Measurements from ENCODE around the gene CDK13.
A peak's percentile ranks its signal among the peaks of the same experiment; 100 is the strongest.
"Not testable (repeated sequence)": the region's sequence is repeated elsewhere in the genome, so short reads cannot be mapped to it uniquely, and the experiment has no call there.

Gene CDK13

GRCh38 chr7:39949971-39950472, at the start of gene CDK13:
Gene CDK13, plus strand, starts transcription at chr7:39950256. Its CDS starts 386 bp downstream, at chr7:39950642.
- Mint-ChIP-seq H3K4me3 (peak within 1 kb of the TSS; percentile 98), H3K27me3 (no peaks in the 10 kb centered on the region), H3K9me3 (ENCODE audit: low read depth) (no peaks in the 10 kb centered on the region), H3K27ac (peak within 1 kb of the TSS; percentile 99), H3K36me3 (no peaks in the 10 kb centered on the region), H3K4me1 (ENCODE audit: low read depth) (peaks cover 34% of the 10 kb centered on the region)

GRCh38 chr7:39904077-39904486, 46.0 kb upstream of the CDK13 start:
- H3K27ac Mint-ChIP-seq, result no peak overlapping the region
- H3K4me3 Mint-ChIP-seq, result no peak overlapping the region
- peaks cover 2% of the 10 kb centered on the region for H3K27me3 Mint-ChIP-seq
- no peaks in the 10 kb centered on the region for H3K4me1 Mint-ChIP-seq (ENCODE audit: low read depth)
- peaks cover 7% of the 10 kb centered on the region for H3K36me3 Mint-ChIP-seq
- H3K9me3 Mint-ChIP-seq (ENCODE audit: low read depth), result peaks cover 13% of the 10 kb centered on the region

- peaks cover 17% of the 10 kb centered on the region for H3K36me3 Mint-ChIP-seq
- no peaks in the 10 kb centered on the region for H3K27me3 Mint-ChIP-seq
- no peak overlapping the region for H3K27ac Mint-ChIP-seq
- H3K9me3 Mint-ChIP-seq (ENCODE audit: low read depth), result peaks cover 24% of the 10 kb centered on the region
- H3K4me3 Mint-ChIP-seq, result no peak overlapping the region
- H3K4me1 Mint-ChIP-seq (ENCODE audit: low read depth), result peaks cover 2% of the 10 kb centered on the region
These were observed 41.9 kb upstream of the CDK13 start for GRCh38 chr7:39908141-39908540.

- H3K36me3 Mint-ChIP-seq, result peaks cover 17% of the 10 kb centered on the region
- H3K9me3 Mint-ChIP-seq (ENCODE audit: low read depth), result peaks cover 24% of the 10 kb centered on the region
- no peak overlapping the region for H3K27ac Mint-ChIP-seq
- peaks cover 2% of the 10 kb centered on the region for H3K4me1 Mint-ChIP-seq (ENCODE audit: low read depth)
- H3K27me3 Mint-ChIP-seq, result no peaks in the 10 kb centered on the region
- H3K4me3 Mint-ChIP-seq, result no peak overlapping the region
These were observed 41.1 kb upstream of the CDK13 start for GRCh38 chr7:39908973-39909372.

DNA sequence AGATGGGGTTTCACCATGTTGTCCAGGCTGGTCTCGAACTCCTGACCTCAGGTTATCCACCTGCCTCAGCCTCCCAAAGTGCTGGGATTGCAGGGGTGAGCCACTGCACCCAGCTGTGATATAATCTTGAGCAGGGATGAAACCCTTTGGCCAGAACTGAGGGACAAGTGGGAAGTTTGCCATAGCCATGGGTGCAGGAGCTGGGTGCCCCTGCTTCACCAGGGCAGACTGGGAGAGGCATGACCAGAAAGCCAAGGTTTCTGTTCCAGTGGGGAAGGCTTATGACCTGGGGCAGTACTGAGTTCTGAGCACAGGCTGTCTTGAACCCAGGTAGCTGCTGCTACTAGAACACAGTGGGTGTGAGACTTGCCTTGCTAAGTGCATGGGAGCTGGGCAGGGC, 40.5 kb upstream of the CDK13 start:
- Mint-ChIP-seq H3K36me3 (peaks cover 17% of the 10 kb centered on the region), H3K27ac (no peak overlapping the region), H3K9me3 (ENCODE audit: low read depth) (peaks cover 24% of the 10 kb centered on the region), H3K4me3 (no peak overlapping the region), H3K4me1 (ENCODE audit: low read depth) (peaks cover 2% of the 10 kb centered on the region), H3K27me3 (no peaks in the 10 kb centered on the region)

DNA sequence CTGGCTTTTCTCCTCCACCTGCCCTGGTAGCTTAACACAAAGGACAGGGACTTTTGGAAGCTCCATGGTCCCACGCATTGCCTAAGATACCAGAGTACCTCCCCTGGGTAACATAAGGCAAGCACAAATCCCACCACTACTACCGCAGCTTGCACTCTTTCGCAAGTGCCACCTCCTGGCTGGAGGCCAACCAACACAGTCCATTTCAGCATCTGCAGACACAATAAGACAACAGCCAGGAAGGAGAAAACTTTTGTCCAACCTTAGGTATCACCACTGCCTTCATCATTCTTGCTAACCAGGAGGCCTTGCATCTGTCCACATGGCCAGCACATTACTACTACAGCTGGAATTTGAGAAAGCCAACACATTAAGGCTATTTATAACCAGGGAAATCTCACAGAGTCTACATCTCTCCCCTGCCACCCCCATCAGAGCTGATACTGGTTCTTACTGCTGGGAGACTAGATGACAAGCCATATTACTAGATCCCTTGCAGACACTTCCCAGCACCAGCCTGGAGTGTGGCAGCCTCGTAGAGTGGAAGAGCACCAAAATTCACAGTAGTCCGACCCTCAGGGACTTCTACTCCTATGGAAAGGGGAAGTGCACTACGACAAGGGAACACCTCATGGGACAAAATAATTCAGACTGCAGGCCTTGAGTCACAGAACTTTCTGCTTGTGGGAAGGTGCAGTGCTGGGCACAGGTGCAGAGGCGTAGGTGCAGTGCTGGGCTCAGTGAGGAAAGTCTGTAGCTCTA, 39.8 kb upstream of the CDK13 start:
- no peak overlapping the region for H3K4me3 Mint-ChIP-seq

GRCh38 chr7:39911167-39911566, 38.9 kb upstream of the CDK13 start:
- Mint-ChIP-seq H3K27me3 (no peaks in the 10 kb centered on the region), H3K4me3 (no peak overlapping the region), H3K4me1 (ENCODE audit: low read depth) (peaks cover 10% of the 10 kb centered on the region), H3K27ac (no peak overlapping the region), H3K9me3 (ENCODE audit: low read depth) (peaks cover 24% of the 10 kb centered on the region), H3K36me3 (peaks cover 17% of the 10 kb centered on the region)

More for the DNA sequence above, 39.8 kb upstream of the CDK13 start:
- H3K27me3 Mint-ChIP-seq, result no peaks in the 10 kb centered on the region
- peaks cover 17% of the 10 kb centered on the region for H3K36me3 Mint-ChIP-seq
- no peak overlapping the region for H3K27ac Mint-ChIP-seq
- peaks cover 24% of the 10 kb centered on the region for H3K9me3 Mint-ChIP-seq (ENCODE audit: low read depth)
- H3K4me1 Mint-ChIP-seq (ENCODE audit: low read depth), result peaks cover 8% of the 10 kb centered on the region

DNA sequence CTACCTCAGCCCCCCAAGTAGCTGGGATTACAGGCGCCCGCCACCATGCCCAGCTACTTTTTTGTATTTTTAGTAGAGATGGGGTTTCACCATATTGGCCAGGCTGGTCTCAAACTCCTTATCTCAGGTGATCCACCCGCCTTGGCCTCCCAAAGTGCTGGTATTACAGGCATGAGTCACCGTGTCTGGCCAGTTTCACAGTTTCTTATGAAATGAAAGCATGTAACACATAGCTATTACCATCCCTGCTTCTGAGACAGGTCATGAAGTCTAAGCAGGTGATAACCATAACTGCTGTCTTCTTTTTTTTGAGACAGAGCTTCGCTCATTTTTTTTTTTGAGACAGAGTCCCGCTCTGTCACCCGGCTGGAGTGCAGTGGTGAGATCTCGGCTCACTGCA, 34.2 kb upstream of the CDK13 start:
- H3K36me3 Mint-ChIP-seq, result not testable (repeated sequence)

DNA sequence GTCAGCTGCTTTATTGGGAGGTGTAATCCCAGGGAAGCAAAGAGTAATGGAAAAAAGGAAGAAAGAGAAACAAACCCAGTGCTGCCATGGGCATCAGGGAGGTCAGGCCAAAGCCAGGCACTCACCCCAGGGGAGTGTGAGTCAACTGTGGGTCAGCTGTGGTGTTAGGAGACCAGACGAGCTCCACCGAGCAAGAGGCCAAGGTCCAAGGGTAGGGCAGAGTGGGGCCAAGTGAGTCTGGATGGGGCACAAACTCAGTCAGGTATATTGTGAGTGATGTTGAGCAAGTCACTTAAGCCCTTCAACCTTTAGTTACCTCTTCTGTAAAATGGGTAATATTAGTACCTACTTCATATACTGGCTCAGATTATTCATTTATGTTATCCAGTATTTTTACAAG, 30.4 kb upstream of the CDK13 start:
- no peak overlapping the region for H3K27ac Mint-ChIP-seq
- peaks cover 2% of the 10 kb centered on the region for H3K27me3 Mint-ChIP-seq
- no peaks in the 10 kb centered on the region for H3K36me3 Mint-ChIP-seq
- H3K9me3 Mint-ChIP-seq (ENCODE audit: low read depth), result no peaks in the 10 kb centered on the region
- no peak overlapping the region for H3K4me3 Mint-ChIP-seq
- peaks cover 8% of the 10 kb centered on the region for H3K4me1 Mint-ChIP-seq (ENCODE audit: low read depth)

More for the DNA sequence above, 34.2 kb upstream of the CDK13 start:
- not testable (repeated sequence) for H3K4me3 Mint-ChIP-seq, H3K27ac Mint-ChIP-seq, H3K27me3 Mint-ChIP-seq
- H3K4me1 Mint-ChIP-seq (ENCODE audit: low read depth), result peaks cover 10% of the 10 kb centered on the region
- peaks cover 11% of the 10 kb centered on the region for H3K9me3 Mint-ChIP-seq (ENCODE audit: low read depth)

DNA sequence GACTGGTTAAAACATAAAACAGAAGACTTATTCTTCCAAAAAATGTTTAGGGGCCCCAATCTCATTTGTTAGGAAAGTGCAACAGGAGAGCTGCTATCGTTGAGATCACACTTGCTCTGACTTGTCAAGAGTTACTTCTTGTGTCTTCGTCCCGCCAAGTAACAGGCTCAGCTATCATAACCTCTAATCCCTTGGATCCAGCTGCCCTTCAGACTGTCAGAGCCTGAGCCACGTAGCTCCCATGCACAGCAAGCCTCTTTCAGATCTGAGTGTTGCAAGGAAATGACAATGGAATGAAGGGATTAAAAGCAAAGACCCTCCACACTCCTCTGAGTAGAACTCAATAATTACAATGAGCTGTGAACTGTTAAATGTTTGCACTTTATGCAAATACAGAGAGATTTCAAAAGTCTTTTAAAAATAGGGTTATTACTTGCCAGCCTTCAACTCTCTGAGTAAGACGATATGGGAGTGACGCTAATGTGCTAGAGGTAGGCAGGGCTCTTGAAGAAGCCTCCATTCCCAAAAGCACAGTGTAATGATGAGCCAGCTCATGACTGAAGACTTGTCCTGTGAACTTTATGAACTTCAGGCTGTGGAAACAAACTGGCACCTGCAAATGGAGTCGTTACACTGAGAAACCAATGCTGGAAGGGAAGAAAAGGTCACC, 28.4 kb upstream of the CDK13 start:
- H3K27me3 Mint-ChIP-seq, result peaks cover 2% of the 10 kb centered on the region

GRCh38 chr7:39922580-39922979, 27.5 kb upstream of the CDK13 start:
- H3K36me3 Mint-ChIP-seq, result no peaks in the 10 kb centered on the region
- H3K4me1 Mint-ChIP-seq (ENCODE audit: low read depth), result no peaks in the 10 kb centered on the region
- H3K27ac Mint-ChIP-seq, result no peak overlapping the region
- H3K9me3 Mint-ChIP-seq (ENCODE audit: low read depth), result no peaks in the 10 kb centered on the region
- no peak overlapping the region for H3K4me3 Mint-ChIP-seq
- H3K27me3 Mint-ChIP-seq, result peaks cover 2% of the 10 kb centered on the region

More for the DNA sequence above, 28.4 kb upstream of the CDK13 start:
- no peaks in the 10 kb centered on the region for H3K9me3 Mint-ChIP-seq (ENCODE audit: low read depth)
- no peak overlapping the region for H3K27ac Mint-ChIP-seq
- no peak overlapping the region for H3K4me3 Mint-ChIP-seq
- H3K36me3 Mint-ChIP-seq, result no peaks in the 10 kb centered on the region
- H3K4me1 Mint-ChIP-seq (ENCODE audit: low read depth), result no peaks in the 10 kb centered on the region

DNA sequence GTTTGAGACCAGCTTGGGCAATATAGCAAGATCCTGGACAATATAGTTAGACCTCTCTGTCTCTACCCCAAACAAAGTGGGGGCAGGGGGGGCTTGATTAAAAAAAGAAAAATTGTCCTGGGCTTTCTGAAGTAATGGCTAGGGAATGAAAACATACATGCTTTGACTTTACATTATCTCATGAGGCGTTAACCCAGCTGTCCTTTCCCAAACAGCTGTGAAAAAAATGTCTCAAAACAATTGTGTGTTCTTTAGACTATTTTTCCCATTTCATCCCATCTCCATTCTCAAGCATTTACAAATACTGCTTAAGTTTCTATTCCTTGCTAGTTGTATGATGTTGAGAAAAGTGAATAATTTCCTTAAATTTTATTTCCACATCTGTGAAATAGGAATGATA, 27.0 kb upstream of the CDK13 start:
- no peaks in the 10 kb centered on the region for H3K36me3 Mint-ChIP-seq
- no peaks in the 10 kb centered on the region for H3K4me1 Mint-ChIP-seq (ENCODE audit: low read depth)
- H3K27ac Mint-ChIP-seq, result no peak overlapping the region
- H3K27me3 Mint-ChIP-seq, result peaks cover 2% of the 10 kb centered on the region
- H3K9me3 Mint-ChIP-seq (ENCODE audit: low read depth), result no peaks in the 10 kb centered on the region
- no peak overlapping the region for H3K4me3 Mint-ChIP-seq

- H3K4me1 Mint-ChIP-seq (ENCODE audit: low read depth), result no peaks in the 10 kb centered on the region
- no peaks in the 10 kb centered on the region for H3K36me3 Mint-ChIP-seq
- no peaks in the 10 kb centered on the region for H3K9me3 Mint-ChIP-seq (ENCODE audit: low read depth)
- H3K27ac Mint-ChIP-seq, result no peak overlapping the region
- H3K4me3 Mint-ChIP-seq, result no peak overlapping the region
- peaks cover 2% of the 10 kb centered on the region for H3K27me3 Mint-ChIP-seq
These were observed 25.9 kb upstream of the CDK13 start for GRCh38 chr7:39924122-39924521.

GRCh38 chr7:39926111-39926510, 23.9 kb upstream of the CDK13 start:
- Mint-ChIP-seq H3K4me1 (ENCODE audit: low read depth) (no peaks in the 10 kb centered on the region), H3K27me3 (peaks cover 2% of the 10 kb centered on the region)

GRCh38 chr7:39927018-39927417, 23.0 kb upstream of the CDK13 start:
- H3K9me3 Mint-ChIP-seq (ENCODE audit: low read depth), result no peaks in the 10 kb centered on the region
- no peaks in the 10 kb centered on the region for H3K4me1 Mint-ChIP-seq (ENCODE audit: low read depth)
- H3K4me3 Mint-ChIP-seq, result no peak overlapping the region
- H3K36me3 Mint-ChIP-seq, result no peaks in the 10 kb centered on the region
- H3K27me3 Mint-ChIP-seq, result peaks cover 2% of the 10 kb centered on the region
- no peak overlapping the region for H3K27ac Mint-ChIP-seq

More at GRCh38 chr7:39926111-39926510, 23.9 kb upstream of the CDK13 start:
- Mint-ChIP-seq H3K27ac (no peak overlapping the region), H3K9me3 (ENCODE audit: low read depth) (no peaks in the 10 kb centered on the region), H3K4me3 (no peak overlapping the region), H3K36me3 (no peaks in the 10 kb centered on the region)
